Measurements from ENCODE around the gene NOMO2.
"Not testable (repeated sequence)": the region's sequence is repeated elsewhere in the genome, so short reads cannot be mapped to it uniquely, and the experiment has no call there.

NOMO2 gene

DNA sequence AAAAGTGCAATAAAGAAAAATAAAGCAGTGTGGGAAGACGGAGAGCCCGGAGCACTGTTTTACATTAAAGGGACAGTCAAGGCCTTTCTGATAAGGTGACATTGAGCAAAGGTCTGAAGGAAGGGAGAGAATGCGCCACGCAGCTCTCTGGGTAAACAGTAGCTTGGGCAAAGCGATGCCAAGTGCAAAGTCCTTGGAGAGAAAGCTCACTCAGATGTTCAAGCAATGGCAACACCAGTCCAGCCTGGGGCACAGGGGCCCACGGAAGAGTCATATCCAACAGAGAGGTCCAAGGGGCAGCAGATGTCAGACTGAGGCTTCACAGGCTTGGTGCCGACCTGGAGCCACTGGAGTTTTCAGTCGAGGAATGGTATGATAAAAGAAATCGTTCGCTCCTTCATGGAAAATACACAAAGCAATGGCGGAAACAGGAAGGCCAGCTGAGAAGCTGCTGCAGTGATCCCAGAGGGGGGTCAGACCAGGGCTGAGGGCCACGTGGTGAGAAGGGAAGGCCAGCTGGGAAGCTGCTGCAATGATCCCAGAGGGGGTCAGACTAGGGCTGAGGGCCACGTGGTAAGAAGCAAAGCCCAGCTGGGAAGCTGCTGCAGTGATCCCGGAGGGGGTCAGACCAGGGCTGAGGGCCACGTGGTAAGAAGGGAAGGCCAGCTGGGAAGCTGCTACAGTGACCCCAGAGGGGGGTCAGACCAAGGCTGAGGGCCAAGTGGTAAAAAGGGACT is 40.3 kb downstream of the NOMO2 start:
- not testable (repeated sequence) for DNase-seq (ENCODE audit: low read depth)

DNA sequence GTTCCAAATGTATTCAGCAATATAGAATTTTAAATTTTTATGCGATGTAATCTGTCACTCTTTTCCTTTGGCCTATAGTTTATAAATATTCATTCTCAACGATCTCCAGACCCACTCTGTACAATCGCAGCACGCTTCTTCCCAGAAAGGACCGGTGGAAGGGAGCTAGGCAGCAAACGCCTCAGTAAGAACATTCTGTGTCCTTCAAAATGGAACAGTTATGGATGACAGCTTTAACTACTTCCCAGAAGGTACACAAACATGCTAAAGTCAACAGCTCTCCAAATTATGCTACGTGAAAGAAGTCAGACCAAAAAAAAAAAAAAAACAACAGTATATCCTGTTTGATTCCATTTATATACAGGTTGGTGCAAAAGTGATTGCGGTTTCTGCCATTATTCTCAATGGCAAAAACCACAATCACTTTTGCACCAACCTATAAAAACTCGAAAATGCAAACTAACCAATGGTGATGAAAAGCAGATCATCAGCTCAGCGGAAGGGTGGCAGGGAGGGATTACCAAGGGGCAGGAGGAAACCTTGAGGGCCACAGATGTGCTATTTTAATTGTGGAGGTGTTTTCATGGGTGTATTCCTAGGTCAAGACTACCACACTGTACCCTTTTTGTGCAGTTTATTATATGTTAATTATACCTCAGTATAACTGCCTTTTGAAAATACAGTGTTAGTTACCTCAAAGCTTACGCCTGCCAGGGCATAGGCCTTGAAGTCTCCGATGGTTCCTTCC is 43.2 kb downstream of the NOMO2 start:
- not testable (repeated sequence) for DNase-seq (ENCODE audit: low read depth)

DNA sequence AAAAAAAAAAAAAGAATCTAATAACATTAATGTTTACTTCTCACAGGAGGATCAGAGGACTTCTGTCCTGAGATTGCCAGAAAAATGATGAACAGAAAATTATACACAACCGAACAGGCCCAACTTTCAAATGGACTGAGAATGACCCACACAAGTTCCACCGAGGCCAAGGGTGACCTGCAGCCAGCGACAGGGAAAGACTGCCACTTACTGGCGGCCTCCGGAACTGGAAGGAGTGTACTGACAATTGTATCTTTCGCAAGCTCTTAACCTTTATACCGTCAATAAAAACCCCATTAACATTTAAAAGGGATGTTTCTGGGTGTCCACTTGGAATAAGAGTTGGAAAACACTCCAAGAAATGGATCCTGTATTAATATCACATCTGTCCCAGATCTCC is 63.5 kb downstream of the NOMO2 start:
- not testable (repeated sequence) for DNase-seq (ENCODE audit: low read depth)

DNA sequence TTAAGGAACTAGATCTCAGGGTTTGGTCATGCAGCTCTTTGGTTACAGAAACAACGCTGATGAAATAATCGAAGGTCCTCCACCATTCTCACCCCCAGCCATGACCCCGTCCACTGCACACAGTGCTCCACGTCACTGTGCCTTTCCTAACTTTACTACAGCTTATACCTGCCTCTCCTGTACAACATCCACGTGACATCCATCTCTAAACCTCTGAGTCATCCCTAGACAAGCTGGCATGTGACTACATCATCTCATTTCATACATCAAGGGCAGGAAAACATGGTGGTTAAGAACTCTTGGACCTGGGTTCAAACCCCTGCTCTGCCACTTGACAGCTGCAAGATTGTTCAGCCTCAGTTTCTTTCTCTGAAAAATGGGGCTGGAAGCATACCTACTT is 64.9 kb downstream of the NOMO2 start:
- DNase-seq (ENCODE audit: low read depth): not testable (repeated sequence)

DNA sequence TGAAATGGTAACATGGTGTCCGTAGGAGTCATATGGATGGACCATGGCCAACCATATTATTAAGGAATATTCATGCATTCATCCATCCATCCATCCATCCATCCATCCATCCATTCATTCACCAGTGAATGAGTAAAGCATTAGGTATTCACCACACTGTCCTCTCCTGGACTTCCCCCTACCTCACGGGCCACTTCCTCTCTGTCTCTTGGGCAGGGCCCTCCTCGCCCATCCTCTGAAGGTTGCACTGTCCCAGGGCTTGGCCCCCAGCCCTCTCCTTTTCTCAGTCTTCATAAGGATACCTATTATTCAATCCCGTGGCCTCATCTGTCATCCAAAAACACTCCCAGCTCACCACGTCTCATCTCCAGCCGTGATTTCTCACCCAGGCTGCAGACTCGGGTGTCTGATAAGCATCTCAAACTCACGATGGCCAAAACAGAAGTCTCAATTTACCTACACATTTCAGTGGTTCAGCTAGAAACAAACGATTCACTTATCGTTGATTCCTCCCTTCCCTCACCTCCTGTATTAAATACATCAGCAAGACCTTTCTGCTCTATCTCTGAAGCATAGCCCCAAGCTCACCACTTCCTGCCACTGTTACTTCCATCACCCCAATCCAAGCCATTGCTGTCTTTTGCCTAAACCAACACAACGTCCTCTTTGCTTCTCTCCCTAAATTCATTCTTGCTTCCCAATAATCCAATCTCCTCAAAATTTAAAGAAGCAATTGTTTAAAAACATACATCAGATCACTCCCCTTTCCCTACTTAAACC is 69.6 kb downstream of the NOMO2 start:
- not testable (repeated sequence) for DNase-seq (ENCODE audit: low read depth)

DNA sequence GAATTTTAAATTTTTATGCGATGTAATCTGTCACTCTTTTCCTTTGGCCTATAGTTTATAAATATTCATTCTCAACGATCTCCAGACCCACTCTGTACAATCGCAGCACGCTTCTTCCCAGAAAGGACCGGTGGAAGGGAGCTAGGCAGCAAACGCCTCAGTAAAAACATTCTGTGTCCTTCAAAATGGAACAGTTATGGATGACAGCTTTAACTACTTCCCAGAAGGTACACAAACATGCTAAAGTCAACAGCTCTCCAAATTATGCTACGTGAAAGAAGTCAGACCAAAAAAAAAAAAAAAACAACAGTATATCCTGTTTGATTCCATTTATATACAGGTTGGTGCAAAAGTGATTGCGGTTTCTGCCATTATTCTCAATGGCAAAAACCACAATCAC is 125.9 kb downstream of the NOMO2 start:
- DNase-seq (ENCODE audit: low read depth): not testable (repeated sequence)

DNA sequence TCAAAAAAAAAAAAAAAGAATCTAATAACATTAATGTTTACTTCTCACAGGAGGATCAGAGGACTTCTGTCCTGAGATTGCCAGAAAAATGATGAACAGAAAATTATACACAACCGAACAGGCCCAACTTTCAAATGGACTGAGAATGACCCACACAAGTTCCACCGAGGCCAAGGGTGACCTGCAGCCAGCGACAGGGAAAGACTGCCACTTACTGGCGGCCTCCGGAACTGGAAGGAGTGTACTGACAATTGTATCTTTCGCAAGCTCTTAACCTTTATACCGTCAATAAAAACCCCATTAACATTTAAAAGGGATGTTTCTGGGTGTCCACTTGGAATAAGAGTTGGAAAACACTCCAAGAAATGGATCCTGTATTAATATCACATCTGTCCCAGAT is 146.1 kb downstream of the NOMO2 start:
- DNase-seq (ENCODE audit: low read depth): not testable (repeated sequence)

DNA sequence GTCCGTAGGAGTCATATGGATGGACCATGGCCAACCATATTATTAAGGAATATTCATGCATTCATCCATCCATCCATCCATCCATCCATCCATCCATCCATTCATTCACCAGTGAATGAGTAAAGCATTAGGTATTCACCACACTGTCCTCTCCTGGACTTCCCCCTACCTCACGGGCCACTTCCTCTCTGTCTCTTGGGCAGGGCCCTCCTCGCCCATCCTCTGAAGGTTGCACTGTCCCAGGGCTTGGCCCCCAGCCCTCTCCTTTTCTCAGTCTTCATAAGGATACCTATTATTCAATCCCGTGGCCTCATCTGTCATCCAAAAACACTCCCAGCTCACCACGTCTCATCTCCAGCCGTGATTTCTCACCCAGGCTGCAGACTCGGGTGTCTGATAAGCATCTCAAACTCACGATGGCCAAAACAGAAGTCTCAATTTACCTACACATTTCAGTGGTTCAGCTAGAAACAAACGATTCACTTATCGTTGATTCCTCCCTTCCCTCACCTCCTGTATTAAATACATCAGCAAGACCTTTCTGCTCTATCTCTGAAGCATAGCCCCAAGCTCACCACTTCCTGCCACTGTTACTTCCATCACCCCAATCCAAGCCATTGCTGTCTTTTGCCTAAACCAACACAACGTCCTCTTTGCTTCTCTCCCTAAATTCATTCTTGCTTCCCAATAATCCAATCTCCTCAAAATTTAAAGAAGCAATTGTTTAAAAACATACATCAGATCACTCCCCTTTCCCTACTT is 152.2 kb downstream of the NOMO2 start:
- not testable (repeated sequence) for DNase-seq (ENCODE audit: low read depth)

DNA sequence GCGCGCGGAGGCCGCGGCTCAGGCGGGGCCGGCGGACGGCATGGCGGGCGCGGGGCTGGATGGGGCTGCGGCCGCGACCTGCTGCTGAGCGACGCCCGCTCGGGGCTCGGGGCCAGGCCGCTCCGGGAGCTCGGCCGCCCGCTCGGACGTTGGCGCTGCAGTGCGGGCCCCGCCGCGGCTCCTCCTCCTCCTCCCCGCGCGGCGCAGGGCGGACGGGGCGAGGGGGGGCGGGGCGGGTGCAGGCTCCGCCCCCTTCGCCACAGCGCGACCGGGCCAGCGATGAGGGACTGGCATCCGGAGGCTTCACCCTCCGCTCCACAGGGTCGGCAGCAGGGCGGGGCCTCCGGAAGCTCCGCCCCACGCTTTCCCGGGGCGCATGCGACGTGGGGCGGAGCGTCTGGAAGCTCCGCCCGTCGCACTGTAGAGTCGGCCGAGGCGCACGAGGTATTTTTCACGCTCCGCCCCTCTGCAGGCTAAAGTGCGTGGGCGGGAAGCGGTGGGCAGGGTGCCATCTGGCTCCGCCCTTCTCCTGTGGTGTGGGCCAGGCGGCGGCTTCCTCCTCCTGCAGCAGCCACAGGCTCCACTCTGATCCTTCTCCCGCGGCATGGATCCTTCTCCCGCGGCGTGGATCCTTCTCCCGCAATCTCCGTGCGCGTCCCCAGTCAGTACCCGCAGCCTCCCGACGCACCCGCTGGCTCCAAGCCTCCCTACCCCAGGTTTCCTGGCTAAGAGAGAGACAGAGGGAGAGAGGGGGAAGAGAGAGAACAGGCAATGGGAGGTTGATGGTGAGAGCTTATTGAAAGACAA is 159.8 kb downstream of the NOMO2 start:
- not testable (repeated sequence) for DNase-seq (ENCODE audit: low read depth)

DNA sequence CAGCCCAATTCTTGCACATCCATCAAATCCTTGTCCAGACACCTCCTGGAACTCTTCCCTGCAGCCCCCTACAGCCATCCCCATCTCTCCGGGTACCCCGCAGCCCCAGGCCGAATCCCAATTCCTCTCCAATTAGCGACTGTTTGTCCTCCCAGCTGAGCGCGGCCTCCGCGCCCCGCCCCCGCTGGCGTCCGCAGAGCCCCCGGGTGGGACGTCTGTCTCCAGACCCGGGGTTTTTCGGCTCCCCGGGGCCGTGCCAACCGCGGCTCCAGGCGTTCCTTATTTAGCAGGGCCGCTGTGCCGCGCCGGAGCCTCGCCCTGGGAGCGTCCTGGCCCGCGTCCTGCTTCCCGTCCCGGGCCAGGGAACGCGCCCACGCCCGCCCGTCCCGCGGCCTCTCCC is 160.7 kb downstream of the NOMO2 start:
- DNase-seq (ENCODE audit: low read depth): not testable (repeated sequence)

DNA sequence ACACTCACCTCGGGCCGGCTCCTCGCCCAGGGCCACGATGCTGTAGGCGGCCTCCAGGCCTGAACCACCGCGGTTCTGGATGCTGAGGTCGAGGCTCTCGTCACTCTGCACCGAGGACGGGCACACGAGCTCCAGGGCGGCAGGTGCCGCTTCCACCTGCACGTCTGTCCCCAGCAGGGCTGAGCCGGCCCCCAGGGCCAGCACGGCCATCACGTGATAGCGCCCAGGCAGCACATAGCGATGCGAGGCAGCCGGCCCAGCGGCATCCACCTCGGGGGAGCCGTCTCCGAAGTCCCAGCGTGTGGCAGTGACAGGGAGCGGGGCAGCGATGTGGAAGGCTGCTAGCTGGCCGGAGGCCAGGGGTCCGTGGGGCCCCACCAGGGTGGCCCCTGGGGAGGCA is 167.5 kb downstream of the NOMO2 start:
- not testable (repeated sequence) for DNase-seq (ENCODE audit: low read depth)

DNA sequence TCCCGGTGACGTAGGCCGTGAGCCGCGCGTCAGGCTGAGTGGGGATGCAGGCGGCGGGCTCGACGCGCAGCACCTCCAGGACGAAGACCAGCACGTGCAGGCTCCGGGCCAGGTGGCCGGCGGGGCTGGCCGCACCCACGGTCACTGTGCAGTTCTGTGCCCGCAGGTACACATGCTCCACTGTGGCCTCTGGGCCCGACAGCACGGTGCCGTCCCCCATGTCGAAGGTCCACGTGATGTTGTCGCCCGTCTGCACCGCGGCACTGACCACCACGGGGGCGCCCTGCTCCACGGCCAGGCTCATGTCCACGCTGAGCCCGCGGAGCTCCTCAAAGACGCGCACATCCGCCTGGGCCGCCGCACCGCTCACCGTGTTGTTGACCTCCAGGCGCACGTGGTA is 174.1 kb downstream of the NOMO2 start:
- DNase-seq (ENCODE audit: low read depth): not testable (repeated sequence)

DNA sequence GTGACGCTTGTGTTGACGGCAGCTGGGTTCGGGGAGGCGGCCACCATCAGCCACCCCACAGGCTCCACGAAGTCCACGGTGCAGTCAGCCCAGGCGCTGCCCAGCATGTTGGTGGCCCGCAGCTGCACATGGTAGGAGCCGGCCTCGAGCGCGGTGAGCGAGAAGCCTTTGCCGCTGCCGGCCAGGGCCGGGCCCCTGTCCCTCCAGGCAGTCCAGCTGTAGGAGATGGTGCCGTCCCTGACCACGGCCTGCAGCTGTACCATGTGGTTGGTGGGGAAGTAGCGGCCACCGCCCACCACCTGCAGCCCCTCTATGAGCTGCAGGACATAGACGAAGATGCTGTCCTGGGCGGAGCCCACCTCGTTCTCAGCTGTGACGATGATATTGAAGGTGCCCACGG is 175.4 kb downstream of the NOMO2 start:
- DNase-seq (ENCODE audit: low read depth): not testable (repeated sequence)

DNA sequence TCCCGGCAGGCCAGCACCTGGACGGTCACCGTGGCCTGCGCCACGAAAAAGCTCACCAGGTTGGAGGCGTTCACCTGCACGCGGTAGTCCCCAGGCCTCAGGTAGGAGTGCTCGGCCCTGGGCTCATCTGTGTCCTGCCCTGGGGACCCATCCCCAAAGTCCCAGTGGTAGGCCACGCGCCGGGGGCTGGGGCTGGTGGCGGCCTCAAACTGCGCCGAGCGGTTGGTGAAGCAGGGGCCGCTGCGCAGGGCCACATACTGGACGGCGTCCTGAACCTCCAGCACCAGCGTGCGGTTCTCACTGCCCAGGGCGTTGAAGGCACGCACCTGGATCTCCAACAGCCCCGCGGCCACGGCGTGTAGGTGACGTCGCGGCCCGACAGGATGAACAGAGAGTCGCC is 176.6 kb downstream of the NOMO2 start:
- not testable (repeated sequence) for DNase-seq (ENCODE audit: low read depth)

DNA sequence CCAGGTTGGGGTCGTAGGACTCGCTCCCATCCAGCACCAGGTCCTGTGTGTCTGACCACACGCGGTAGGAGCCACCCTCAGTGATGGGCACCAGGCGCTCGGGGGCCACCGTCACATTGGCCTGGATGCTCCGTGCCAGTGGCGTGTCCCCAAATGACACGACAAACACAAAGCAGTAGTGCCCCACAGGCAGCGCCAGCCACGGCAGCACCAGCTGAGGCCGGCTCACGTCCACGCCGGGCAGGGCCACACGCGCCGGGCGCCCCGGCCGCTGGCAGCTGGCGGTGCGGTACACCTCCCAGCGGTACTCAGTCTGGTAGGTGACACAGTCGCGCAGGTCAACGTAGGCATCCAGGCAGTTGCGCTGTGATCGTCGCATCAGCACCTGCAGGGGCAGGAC is 177.0 kb downstream of the NOMO2 start:
- DNase-seq (ENCODE audit: low read depth): not testable (repeated sequence)

DNA sequence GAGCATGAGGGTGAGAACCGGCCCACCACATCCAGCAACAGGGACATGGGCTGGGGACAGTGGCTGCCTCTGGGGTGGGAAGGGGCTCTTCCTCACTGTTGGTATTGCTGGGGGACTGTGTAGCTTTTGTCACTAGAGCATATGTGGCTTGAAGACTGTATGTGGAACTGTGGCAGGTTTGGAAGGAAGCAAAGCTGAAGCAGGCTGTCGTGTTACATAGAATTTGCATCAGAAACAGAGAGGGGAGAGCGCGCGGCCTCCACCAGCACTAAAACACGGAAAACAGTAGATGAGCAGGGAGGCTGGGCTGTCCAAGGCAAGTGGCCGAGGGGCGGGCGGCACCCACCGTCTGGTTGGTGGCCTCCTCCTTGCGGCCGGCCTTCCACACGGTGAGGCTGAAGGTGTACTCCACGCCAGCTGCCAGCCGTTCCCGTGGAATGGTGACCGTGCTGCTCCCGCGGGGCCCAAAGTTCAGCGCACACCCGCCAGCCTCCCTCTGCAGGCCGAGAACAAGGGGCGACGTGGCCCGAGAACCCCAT is 177.7 kb downstream of the NOMO2 start:
- DNase-seq (ENCODE audit: low read depth): not testable (repeated sequence)

DNA sequence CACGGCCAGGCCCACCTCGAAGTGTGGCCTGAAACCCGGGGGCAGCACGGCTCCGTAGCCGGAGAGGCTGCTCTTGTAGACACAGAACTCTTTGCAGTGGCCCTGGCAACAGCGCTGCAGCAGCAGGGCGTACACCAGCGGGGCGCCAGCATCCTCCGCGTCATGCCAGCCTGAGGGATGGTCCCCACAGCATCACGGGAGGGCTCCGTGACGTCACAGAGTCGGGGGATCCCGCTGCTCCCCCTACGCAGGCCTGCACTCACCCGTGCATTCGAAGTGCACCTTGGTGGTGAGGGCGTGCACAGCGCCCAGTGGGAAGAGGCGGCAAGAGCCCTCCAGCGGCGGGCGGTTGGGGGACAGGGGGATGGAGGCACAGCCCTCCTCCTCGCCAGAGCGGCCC is 179.2 kb downstream of the NOMO2 start:
- not testable (repeated sequence) for DNase-seq (ENCODE audit: low read depth)

Measured in stimulated activated CD8-positive, alpha-beta memory T cell treated with anti-CD3 and anti-CD28 coated beads, Interleukin-12 subunit alpha, Interleukin-12 subunit beta, amount 100 ng/mL, for 1 hour (primary cell).